H9 (cell line): ENCODE results near the gene CDC27. TPM values are rescaled to one million over a fixed set of nuclear protein-coding genes. Genes with fewer than 3 reads are reported as not detected.

ENCODE experiments used
- DNase-seq: peaks from one replicate; pipeline ENCODE4 v3.0.0-alpha.2; 2017
- H2AFZ ChIP-seq: one replicate; pipeline ENCODE4 v1.6.1; 2013; ENCODE audit warnings: mild to moderate bottlenecking, low read length, control low read depth, moderate library complexity
- H2AK5ac ChIP-seq: 2 replicates; pipeline ENCODE4 v1.6.1; 2013; ENCODE audit warnings: low read length, control low read depth, mixed read lengths; ENCODE audit not compliant: insufficient read length
- H2BK120ac ChIP-seq: one replicate; pipeline ENCODE4 v1.6.1; 2013; ENCODE audit warnings: low read depth, mild to moderate bottlenecking, low read length, control low read depth, inconsistent platforms; ENCODE audit not compliant: poor library complexity, severe bottlenecking
- H2BK12ac ChIP-seq: 2 replicates; pipeline ENCODE4 v1.6.1; 2013; ENCODE audit warnings: low read length, control low read depth, mixed read lengths, low read depth; ENCODE audit not compliant: insufficient read length
- H2BK15ac ChIP-seq: 2 replicates; pipeline ENCODE4 v1.6.1; 2013; ENCODE audit warnings: low read depth, low read length, control low read depth
- H2BK20ac ChIP-seq: one replicate; pipeline ENCODE4 v1.6.1; 2013; ENCODE audit warnings: low read depth, mild to moderate bottlenecking, low read length, control low read depth, inconsistent platforms; ENCODE audit not compliant: poor library complexity, severe bottlenecking
- H2BK5ac ChIP-seq: 2 replicates; pipeline ENCODE4 v1.6.1; 2013; ENCODE audit warnings: low read length, control low read depth, mixed read lengths; ENCODE audit not compliant: insufficient read length
- H3K14ac ChIP-seq: 2 replicates; pipeline ENCODE4 v1.6.1; 2013; ENCODE audit warnings: low read length, control low read depth; ENCODE audit not compliant: insufficient read depth
- H3K18ac ChIP-seq: 2 replicates; pipeline ENCODE4 v1.6.1; 2013; ENCODE audit warnings: low read depth, mild to moderate bottlenecking, mixed read lengths, low read length, control low read depth; ENCODE audit not compliant: insufficient read length
- H3K23ac ChIP-seq: 2 replicates; pipeline ENCODE4 v1.6.1; 2013; ENCODE audit warnings: low read length, control low read depth, mixed read lengths, low read depth; ENCODE audit not compliant: insufficient read length
- H3K23me2 ChIP-seq: 2 replicates; pipeline ENCODE4 v1.6.1; 2013; ENCODE audit warnings: low read depth, mild to moderate bottlenecking, mixed read lengths, low read length, control low read depth; ENCODE audit not compliant: insufficient read length, poor library complexity, severe bottlenecking
- H3K27ac ChIP-seq: 2 replicates; pipeline ENCODE4 v1.5.1; 2013; ENCODE audit warnings: low read length, control low read depth, mixed read lengths, low read depth; ENCODE audit not compliant: insufficient read length
- H3K27me3 ChIP-seq: 2 replicates; pipeline ENCODE4 v1.6.1; 2013; ENCODE audit warnings: low read length, control low read depth, inconsistent platforms; ENCODE audit not compliant: insufficient read depth
- H3K4ac ChIP-seq: 2 replicates; pipeline ENCODE4 v1.6.1; 2013; ENCODE audit warnings: low read depth, mild to moderate bottlenecking, control low read depth, inconsistent platforms, low read length, moderate library complexity
- H3K4me1 ChIP-seq: 2 replicates; pipeline ENCODE4 v1.6.1; 2013; ENCODE audit warnings: low read length, control low read depth, inconsistent platforms; ENCODE audit not compliant: insufficient read depth
- H3K4me2 ChIP-seq: 2 replicates; pipeline ENCODE4 v1.6.1; 2013; ENCODE audit warnings: low read length, control low read depth, mixed read lengths; ENCODE audit not compliant: insufficient read length, insufficient read depth
- H3K56ac ChIP-seq: 2 replicates; pipeline ENCODE4 v1.6.1; 2013; ENCODE audit warnings: low read depth, mild to moderate bottlenecking, mixed read lengths, low read length, control low read depth; ENCODE audit not compliant: insufficient read length
- H3K79me1 ChIP-seq: 2 replicates; pipeline ENCODE4 v1.6.1; 2013; ENCODE audit warnings: low read depth, mild to moderate bottlenecking, moderate library complexity, low read length, control low read depth, inconsistent platforms; ENCODE audit not compliant: insufficient read depth, poor library complexity, severe bottlenecking
- H3K79me2 ChIP-seq: 2 replicates; pipeline ENCODE4 v1.6.1; 2013; ENCODE audit warnings: low read length, control low read depth, inconsistent platforms; ENCODE audit not compliant: insufficient read depth
- H3K9ac ChIP-seq: 2 replicates; pipeline ENCODE4 v1.6.1; 2013; ENCODE audit warnings: low read length, control low read depth, mixed read lengths; ENCODE audit not compliant: insufficient read length; ENCODE audit errors: extremely low read depth
- H3K9me3 ChIP-seq: one replicate; pipeline ENCODE4 v1.6.1; 2013; ENCODE audit warnings: low read depth, low read length, inconsistent platforms; ENCODE audit not compliant: control insufficient read depth
- H3T11ph ChIP-seq: one replicate; pipeline ENCODE4 v1.6.1; 2013; ENCODE audit warnings: mild to moderate bottlenecking, low read length, control low read depth, inconsistent platforms
- H4K20me1 ChIP-seq: one replicate; pipeline ENCODE4 v1.6.1; 2013; ENCODE audit not compliant: control insufficient read depth, insufficient read length, insufficient read depth
- H4K5ac ChIP-seq: 2 replicates; pipeline ENCODE4 v1.6.1; 2013; ENCODE audit warnings: low read depth, mild to moderate bottlenecking, mixed read lengths, low read length, control low read depth; ENCODE audit not compliant: insufficient read length
- H4K8ac ChIP-seq: replicated peaks from 2 replicates; pipeline ENCODE4 v1.6.1; 2013; ENCODE audit warnings: low read length, control low read depth, mixed read lengths, low read depth; ENCODE audit not compliant: insufficient read length
- H4K91ac ChIP-seq: 2 replicates; pipeline ENCODE4 v1.6.1; 2013; ENCODE audit warnings: low read depth, mild to moderate bottlenecking, moderate library complexity, mixed read lengths, low read length, control low read depth; ENCODE audit not compliant: insufficient read length
- H3K27ac Mint-ChIP-seq, 3 experiments: 2 replicates in 2 of 3; 3 replicates in 1 of 3; pipeline ENCODE4 v1.8.0; 2020 to 2021; ENCODE audit warnings: mixed read lengths in 3 of 3, mild to moderate bottlenecking in 1 of 3, moderate library complexity in 1 of 3
- H3K27me3 Mint-ChIP-seq: 2 replicates; pipeline ENCODE4 v1.8.0; 2021; ENCODE audit warnings: low read depth, mild to moderate bottlenecking, moderate library complexity, mixed read lengths
- H3K36me3 Mint-ChIP-seq, 3 experiments: 2 replicates in 2 of 3; 3 replicates in 1 of 3; pipeline ENCODE4 v1.8.0; 2020 to 2021; ENCODE audit warnings: low read depth in 3 of 3, mixed read lengths in 3 of 3; ENCODE audit not compliant: insufficient read depth in 1 of 3
- H3K4me1 Mint-ChIP-seq, 2 experiments: 2 replicates each; pipeline ENCODE4 v1.8.0; 2020; ENCODE audit warnings: mixed read lengths in 2 of 2
- H3K4me3 Mint-ChIP-seq, 2 experiments: 2 replicates in 1 of 2; 3 replicates in 1 of 2; pipeline ENCODE4 v1.8.0; 2020 to 2021; ENCODE audit warnings: mild to moderate bottlenecking in 2 of 2, mixed read lengths in 2 of 2, moderate library complexity in 1 of 2
- H3K9me3 Mint-ChIP-seq, 2 experiments: 2 replicates in 1 of 2; 3 replicates in 1 of 2; pipeline ENCODE4 v1.8.0; 2020; ENCODE audit warnings: mild to moderate bottlenecking in 2 of 2, mixed read lengths in 2 of 2, moderate library complexity in 1 of 2
- WGBS: extraction: QIAGEN DNeasy Blood & Tissue Kit; methylation state at CpG from one replicate; pipeline ENCODE4 v1.1.7; 2013; ENCODE audit warnings: missing lambda C conversion rate, low lambda C conversion rate, mixed read lengths; ENCODE audit not compliant: insufficient read length; ENCODE audit errors: extremely low coverage; 5-methylcytosine and 5-hydroxymethylcytosine counted together
- total RNA-seq: library from RNA; stranded (reverse); gene quantifications from 2 replicates; pipeline ENCODE4 v1.2.1, GENCODE V29; 2021
- TF ChIP-seq, protein P1 (sequence below): fragments of 200-600 bp; sonication (generic); conservative IDR thresholded peaks from 3 replicates; pipeline ENCODE4 v1.8.0; 2021; ENCODE audit warnings: antibody characterized with exemption, mild to moderate bottlenecking

The CDC27 gene
- total RNA-seq, 1 experiment from 2014 or later, result 82.5 TPM

DNA sequence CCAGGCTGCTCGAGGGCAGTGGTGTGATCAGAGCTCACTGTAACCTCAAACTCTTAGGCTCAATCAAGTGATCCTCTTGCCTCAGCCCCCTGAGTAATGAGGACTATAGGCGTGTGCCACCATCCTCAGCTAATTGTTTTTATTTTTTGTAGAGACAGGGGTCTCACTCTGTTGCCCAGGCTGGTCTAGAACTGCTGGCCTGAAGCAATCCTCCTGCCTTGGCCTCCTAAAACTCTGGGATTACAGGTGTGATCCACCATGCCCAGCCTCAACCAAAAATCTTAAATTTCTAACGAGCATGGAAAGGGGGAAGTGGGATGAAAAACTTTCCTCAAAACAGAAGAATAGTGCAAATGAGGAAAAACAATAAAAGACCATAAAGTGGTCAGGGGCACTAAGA, 92.8 kb downstream of the CDC27 start:
- Mint-ChIP-seq H3K27me3 (no peaks in the 10 kb centered on the region), H3K4me3 (no peak overlapping the region), H3K4me1 (peaks cover 3 to 10% of the 10 kb centered on the region in 2 experiments), H3K9me3 (0 out of 5 replicates have a peak, but pooled peaks cover 0 to 4% of the 10 kb centered on the region in 2 experiments), H3K36me3 (peaks cover 12 to 17% (median 15%) of the 10 kb centered on the region in 3 experiments; a peak in 5 of 7 replicates), H3K27ac (no peak overlapping the region)
- no peak overlapping the region for H2BK5ac ChIP-seq
- H4K91ac ChIP-seq, result no peak overlapping the region
- H2BK15ac ChIP-seq, result no peak overlapping the region
- H4K20me1 ChIP-seq, result no peaks in the 10 kb centered on the region
- no peak overlapping the region for H4K5ac ChIP-seq
- H3K79me1 ChIP-seq, result no peaks in the 10 kb centered on the region
- no peak overlapping the region for H2AFZ ChIP-seq
- H3K27ac ChIP-seq, result no peak overlapping the region
- H3K18ac ChIP-seq, result no peak overlapping the region
- no peaks in the 10 kb centered on the region; the same call in 1 of the 2 replicates for H3K79me2 ChIP-seq
- no peak overlapping the region for H3K56ac ChIP-seq
- H3K23ac ChIP-seq, result no peak overlapping the region
- H3K23me2 ChIP-seq, result no peaks in the 10 kb centered on the region
- H2BK12ac ChIP-seq, result no peak overlapping the region
- no peak overlapping the region for H3K9ac ChIP-seq
- H2BK120ac ChIP-seq, result no peak overlapping the region
- H3T11ph ChIP-seq, result no peak overlapping the region
- no peaks in the 10 kb centered on the region; the same call in 1 of the 2 replicates for H3K4me1 ChIP-seq
- no peaks in the 10 kb centered on the region for H3K27me3 ChIP-seq
- H3K9me3 ChIP-seq, result no peaks in the 10 kb centered on the region
- H3K14ac ChIP-seq, result no peak overlapping the region
- H4K8ac ChIP-seq, result no peak overlapping the region
- H2BK20ac ChIP-seq, result no peak overlapping the region
- no peak overlapping the region for H3K4me2 ChIP-seq
- no CpG with 5 or more reads among the region's 3 CpGs for WGBS
- H3K4ac ChIP-seq, result no peak overlapping the region
- TF ChIP-seq, protein P1, sequence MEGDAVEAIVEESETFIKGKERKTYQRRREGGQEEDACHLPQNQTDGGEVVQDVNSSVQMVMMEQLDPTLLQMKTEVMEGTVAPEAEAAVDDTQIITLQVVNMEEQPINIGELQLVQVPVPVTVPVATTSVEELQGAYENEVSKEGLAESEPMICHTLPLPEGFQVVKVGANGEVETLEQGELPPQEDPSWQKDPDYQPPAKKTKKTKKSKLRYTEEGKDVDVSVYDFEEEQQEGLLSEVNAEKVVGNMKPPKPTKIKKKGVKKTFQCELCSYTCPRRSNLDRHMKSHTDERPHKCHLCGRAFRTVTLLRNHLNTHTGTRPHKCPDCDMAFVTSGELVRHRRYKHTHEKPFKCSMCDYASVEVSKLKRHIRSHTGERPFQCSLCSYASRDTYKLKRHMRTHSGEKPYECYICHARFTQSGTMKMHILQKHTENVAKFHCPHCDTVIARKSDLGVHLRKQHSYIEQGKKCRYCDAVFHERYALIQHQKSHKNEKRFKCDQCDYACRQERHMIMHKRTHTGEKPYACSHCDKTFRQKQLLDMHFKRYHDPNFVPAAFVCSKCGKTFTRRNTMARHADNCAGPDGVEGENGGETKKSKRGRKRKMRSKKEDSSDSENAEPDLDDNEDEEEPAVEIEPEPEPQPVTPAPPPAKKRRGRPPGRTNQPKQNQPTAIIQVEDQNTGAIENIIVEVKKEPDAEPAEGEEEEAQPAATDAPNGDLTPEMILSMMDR, result no peak
- no peak for DNase-seq
- H2AK5ac ChIP-seq, result no peak overlapping the region
